T47D (cell line): ENCODE data around the gene DCLRE1B.

Experiments used
- DNase-seq, 2 experiments: peaks; one replicate each; pipeline versions ENCODE4 v3.0.0 to v3.0.0-alpha.2; 2011 to 2012; ENCODE audit warnings: low read depth in 1 of 2, low spot score in 1 of 2
- JUND ChIP-seq: IDR thresholded peaks from 2 replicates; pipeline ENCODE4 v1.6.1; 2012; ENCODE audit warnings: low read depth
- in situ Hi-C: cut with HindIII; loops from 2 replicates; pipeline ENCODE4 v1.10.0; 2016; ENCODE audit warnings: low sequenced_read_pairs, low pct_unique_long_range_greater_than_20kb

Gene DCLRE1B

GRCh38 chr1:113917400-113918082 lies 12.4 kb downstream of the DCLRE1B start:
- no peak for TF ChIP-seq JUND
- DNase-seq = no peak
- in situ Hi-C loops = no loop called here

- in situ Hi-C loops = no loop called here
- no peak for DNase-seq
- no peak for TF ChIP-seq JUND
Measured at GRCh38 chr1:113918243-113918642, 13.1 kb downstream of the DCLRE1B start.

- DNase-seq = no peak
- in situ Hi-C loops = no loop called here
- TF ChIP-seq JUND = no peak
Measured at GRCh38 chr1:113922957-113923356, 17.8 kb downstream of the DCLRE1B start.

- TF ChIP-seq JUND = no peak
- in situ Hi-C loops = no loop called here
- DNase-seq = no peak
Measured at GRCh38 chr1:113924473-113924872, 19.3 kb downstream of the DCLRE1B start.

GRCh38 chr1:113928187-113928930 lies 23.2 kb downstream of the DCLRE1B start:
- DNase-seq = no peak
- in situ Hi-C loops = no loop called here
- TF ChIP-seq JUND = no peak

GRCh38 chr1:113928941-113929749 lies 24.0 kb downstream of the DCLRE1B start, which contains the start of gene HIPK1:
Gene HIPK1 (plus strand): TSS chr1:113929324.
- TF ChIP-seq JUND = no peak
- in situ Hi-C loops = no loop called here
- DNase-seq = peak; percentile 52 to 86

- in situ Hi-C loops = no loop called here
- no peak for TF ChIP-seq JUND
Measured at GRCh38 chr1:113929750-113930498, 24.8 kb downstream of the DCLRE1B start.

GRCh38 chr1:113930499-113931161 lies 25.5 kb downstream of the DCLRE1B start:
- peak in 1 of 2 experiments; percentile 29 for DNase-seq
- in situ Hi-C loops = no loop called here
- no peak for TF ChIP-seq JUND

More at GRCh38 chr1:113929750-113930498, 24.8 kb downstream of the DCLRE1B start:
- peak; percentile 26 to 65 for DNase-seq

GRCh38 chr1:113931451-113931851 lies 26.3 kb downstream of the DCLRE1B start:
- no peak for DNase-seq
- in situ Hi-C loops = no loop called here
- no peak for TF ChIP-seq JUND

- TF ChIP-seq JUND = no peak
- in situ Hi-C loops = no loop called here
- no peak for DNase-seq
Measured at GRCh38 chr1:113934006-113934405, 28.9 kb downstream of the DCLRE1B start.

- no peak for TF ChIP-seq JUND
- in situ Hi-C loops = no loop called here
- DNase-seq = no peak
Measured at GRCh38 chr1:113934511-113935055, 29.5 kb downstream of the DCLRE1B start.

GRCh38 chr1:113935176-113935575 lies 30.1 kb downstream of the DCLRE1B start:
- DNase-seq = no peak
- in situ Hi-C loops = no loop called here
- no peak for TF ChIP-seq JUND
